CD4-positive, alpha-beta T cell treated with Interleukin-15 for 1 hour (primary cell): ENCODE measurements around the gene CCNJL.
"Not testable (repeated sequence)": the region's sequence is repeated elsewhere in the genome, so short reads cannot be mapped to it uniquely, and the experiment has no call there.

ENCODE experiments used
- DNase-seq: peaks from one replicate; pipeline ENCODE4 v3.0.0-alpha.2; 2020

CCNJL gene, protein sequence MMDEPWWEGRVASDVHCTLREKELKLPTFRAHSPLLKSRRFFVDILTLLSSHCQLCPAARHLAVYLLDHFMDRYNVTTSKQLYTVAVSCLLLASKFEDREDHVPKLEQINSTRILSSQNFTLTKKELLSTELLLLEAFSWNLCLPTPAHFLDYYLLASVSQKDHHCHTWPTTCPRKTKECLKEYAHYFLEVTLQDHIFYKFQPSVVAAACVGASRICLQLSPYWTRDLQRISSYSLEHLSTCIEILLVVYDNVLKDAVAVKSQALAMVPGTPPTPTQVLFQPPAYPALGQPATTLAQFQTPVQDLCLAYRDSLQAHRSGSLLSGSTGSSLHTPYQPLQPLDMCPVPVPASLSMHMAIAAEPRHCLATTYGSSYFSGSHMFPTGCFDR

DNA sequence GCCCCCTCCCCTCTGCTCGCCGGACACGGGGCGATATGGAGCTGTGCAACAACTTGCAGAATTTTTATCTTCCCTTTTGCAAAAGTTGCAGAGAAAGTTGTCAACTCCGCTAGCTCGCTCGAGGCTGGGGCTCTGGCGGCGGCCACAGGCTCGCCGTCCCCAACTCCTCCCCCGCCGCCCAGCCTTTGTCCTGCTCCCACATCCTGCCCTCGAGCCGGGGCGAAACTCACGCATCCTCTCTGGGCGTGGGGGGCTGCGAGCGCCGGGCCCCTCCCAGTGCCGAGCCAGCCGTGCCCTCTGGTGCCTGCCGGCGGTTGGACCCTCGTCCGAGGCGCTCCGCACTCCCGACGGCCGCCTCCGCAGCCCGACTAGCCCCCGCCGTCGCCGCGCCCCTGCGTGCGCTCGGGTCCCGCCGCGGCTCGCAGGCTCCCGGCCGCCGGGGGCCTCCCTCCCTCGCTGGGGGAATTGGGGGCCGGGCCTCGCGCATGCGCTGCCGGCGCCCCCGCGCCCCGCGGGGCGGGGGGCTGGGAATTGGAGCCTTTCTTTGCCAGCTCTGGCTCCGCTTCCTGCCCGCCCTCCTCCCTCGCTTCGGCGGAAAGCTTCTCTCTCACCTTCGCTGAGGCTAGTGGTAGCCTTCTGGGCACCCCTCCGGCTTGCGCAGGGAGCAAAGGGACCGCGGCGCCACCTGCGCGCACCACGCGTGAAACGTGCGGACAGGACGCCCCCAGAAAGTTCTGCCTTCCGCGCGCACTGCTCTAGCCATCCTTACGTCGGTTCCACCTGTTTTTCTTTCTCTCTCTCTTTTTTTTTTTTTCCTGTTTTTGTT, at the start of gene CCNJL:
CCNJL (minus strand) TSS at position 431 of the 826 bp plus-strand sequence. CDS start 641 bp downstream, outside the sequence.
- no peak for DNase-seq

DNA sequence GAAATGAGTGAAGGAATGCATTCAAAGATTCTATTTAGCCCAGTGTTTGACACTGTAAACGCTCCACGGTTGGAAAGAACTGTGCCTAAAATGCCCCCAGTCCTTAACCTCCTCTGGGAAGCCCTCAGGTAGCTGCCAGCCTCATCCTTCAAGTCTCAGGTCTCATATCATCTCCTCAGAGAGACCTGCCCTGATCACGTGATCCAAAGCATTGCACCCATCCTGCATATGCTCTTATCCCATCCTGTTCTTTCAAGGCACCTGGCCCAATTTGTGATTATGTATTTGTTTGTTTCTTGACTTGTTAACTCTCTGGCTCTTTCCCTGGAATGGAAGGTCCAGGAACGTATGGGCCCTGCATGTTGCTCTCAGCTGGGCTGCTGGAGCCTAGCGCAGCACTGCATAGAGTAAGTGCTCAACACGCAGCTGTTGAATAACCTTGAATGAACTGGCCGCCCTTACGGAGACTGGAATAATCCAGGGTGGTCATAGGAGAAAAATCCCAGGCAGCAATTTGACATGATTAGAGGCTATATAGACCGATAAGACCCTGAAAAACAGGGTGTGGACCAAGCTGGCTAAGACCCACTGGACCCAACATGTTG, 49.4 kb upstream of the CCNJL start:
- no peak for DNase-seq

GRCh38 chr5:160360310-160360709, 47.9 kb upstream of the CCNJL start:
- no peak for DNase-seq

GRCh38 chr5:160359816-160360215, 47.5 kb upstream of the CCNJL start:
- no peak for DNase-seq

- no peak for DNase-seq
Measured at GRCh38 chr5:160359242-160359641, 46.9 kb upstream of the CCNJL start.

GRCh38 chr5:160357861-160358411, 45.6 kb upstream of the CCNJL start:
- no peak for DNase-seq

DNA sequence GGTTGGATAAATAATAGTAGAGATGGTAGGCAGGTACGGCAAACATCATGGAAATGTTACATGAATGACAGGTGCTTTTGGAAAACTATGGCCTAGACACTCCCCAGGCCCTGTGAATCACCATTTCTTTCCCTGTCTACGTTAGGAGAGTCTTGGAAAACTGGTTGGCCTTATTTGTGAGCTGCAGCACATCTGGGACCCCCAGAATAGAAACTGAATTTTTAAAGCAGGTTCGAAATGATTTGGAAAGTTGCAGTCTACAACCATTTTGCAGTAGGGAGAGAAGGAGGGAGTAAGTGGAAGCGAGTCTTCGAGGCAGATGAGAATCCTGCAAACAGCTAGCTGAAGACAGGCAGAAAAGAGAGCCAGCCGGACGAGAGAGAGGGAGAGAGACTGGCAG, 45.0 kb upstream of the CCNJL start:
- DNase-seq = no peak

DNA sequence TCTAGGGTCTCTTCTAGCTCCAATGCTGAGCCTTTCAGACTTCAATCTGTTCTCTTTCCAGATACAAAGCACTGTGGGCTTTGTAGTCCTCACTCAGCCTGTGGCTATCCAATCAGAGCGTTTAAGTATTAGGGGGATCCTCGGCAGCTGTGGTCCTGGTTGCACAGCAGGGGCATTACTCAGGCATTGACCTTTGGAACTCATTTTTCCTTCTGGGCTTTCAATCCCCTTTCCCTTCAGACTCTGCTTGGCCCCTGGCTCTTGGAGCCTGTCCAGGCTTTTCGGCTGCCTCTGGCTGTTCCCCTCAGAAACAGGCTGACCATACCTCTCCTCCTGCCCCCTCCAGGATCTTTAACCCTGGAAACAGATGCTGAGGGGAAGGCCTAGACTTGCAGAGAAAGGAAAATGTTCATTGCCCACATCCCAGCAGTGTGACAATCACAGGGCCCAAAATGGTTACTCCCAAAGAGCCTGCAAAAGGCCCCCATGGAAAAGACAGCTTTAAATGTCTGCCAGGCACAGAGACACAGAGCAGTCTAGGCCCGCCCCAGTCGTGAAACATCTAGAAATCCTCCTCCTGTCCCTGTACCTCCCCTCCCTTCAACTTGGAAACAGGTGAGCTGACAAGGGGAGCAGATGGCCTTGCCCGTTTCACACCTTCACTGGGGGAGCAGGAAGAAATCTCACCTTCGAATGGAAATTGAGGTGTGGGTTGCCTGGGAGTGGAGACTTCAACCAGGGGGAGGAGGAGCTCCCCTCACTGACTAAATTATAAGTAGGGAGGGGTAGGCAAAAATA, 44.4 kb upstream of the CCNJL start:
- DNase-seq = no peak

- DNase-seq = no peak
Measured at GRCh38 chr5:160354666-160355065, 42.3 kb upstream of the CCNJL start.

- DNase-seq = no peak
Measured at GRCh38 chr5:160353379-160353778, 41.0 kb upstream of the CCNJL start.

DNA sequence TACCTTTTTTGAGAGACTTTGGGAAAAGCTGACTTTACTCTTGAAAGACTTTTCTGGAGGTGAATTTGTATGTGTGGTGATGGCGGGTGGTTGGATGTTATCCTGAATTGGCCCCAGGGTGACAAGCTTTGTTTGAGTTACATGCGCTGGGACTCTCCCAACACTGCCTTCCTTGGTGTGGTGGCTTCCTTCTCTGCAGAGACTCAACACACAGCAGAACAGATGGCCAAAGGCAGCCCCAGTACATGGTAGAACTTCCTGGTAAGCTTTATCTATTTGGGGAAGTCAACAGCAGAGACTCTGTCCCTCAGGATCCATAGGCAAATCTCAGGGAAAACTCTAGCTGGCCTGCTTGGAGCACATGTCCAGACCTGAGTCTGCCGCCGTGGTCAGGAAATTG, 39.9 kb upstream of the CCNJL start:
- no peak for DNase-seq

GRCh38 chr5:160349935-160350303, 37.6 kb upstream of the CCNJL start:
- DNase-seq = no peak

GRCh38 chr5:160349249-160349934, 37.0 kb upstream of the CCNJL start:
- no peak for DNase-seq

- no peak for DNase-seq
Measured at GRCh38 chr5:160348080-160348479, 35.7 kb upstream of the CCNJL start.

GRCh38 chr5:160347448-160347847, 35.1 kb upstream of the CCNJL start:
- DNase-seq = no peak

GRCh38 chr5:160342413-160342941, 30.1 kb upstream of the CCNJL start:
- no peak for DNase-seq

GRCh38 chr5:160341309-160341870, 29.0 kb upstream of the CCNJL start:
- no peak for DNase-seq

- not testable (repeated sequence) for DNase-seq
Measured at GRCh38 chr5:160340513-160340912, 28.1 kb upstream of the CCNJL start.

- DNase-seq = no peak
Measured at GRCh38 chr5:160339406-160340130, 27.2 kb upstream of the CCNJL start.

DNA sequence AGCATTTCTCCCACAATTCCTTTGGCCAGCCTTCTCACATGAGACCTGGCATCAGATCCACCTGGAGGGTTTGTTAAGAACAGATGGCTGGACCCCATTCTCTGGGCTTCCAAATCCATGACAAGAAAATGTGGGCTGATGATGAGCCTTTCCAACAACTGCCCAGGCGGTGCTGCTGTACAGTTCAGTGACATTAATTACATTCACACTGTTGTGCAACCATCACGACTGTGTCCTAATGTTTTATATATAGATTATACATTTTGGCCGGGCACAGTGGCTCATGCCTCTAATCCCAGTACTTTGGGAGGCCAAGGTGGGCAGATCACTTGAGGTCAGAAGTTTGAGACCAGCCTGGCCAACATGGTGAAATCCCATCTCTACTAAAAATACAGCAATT, 22.4 kb upstream of the CCNJL start:
- DNase-seq = not testable (repeated sequence)

- DNase-seq = peak; percentile 33
Measured at GRCh38 chr5:160333721-160334120, 21.4 kb upstream of the CCNJL start.
